ENCODE results near the gene LRRC7. TPM values are rescaled to one million over a fixed set of nuclear protein-coding genes. Genes with fewer than 3 reads are reported as not detected.

Gene LRRC7
- total RNA-seq, 1 experiment from 2014 or later, result not detected

DNA sequence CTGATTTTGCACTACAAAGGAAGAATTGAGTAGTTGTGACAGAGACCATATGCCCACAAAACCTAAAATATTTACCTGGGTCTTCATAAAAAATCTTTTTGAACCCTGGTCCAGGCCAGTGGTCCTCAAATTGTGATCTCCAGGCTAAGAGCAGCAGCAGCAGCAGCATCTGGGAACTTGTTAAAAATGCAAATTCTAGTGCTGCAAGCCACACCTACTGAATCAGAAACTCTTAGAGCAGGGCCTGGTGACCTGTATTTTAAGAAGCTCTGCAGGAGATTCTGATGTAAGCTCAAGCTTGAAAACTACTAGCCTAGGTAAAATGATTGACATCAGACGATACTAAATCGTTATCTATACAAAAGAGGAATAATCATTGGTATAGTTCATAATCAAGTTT lies 112.2 kb downstream of the LRRC7 start:
- Histone ChIP-seq H3K79me2 (ENCODE audit: low read length) (no peaks in the 10 kb centered on the region), H3K4me1 (ENCODE audit: low read length) (no peaks in the 10 kb centered on the region), H4K20me1 (ENCODE audit: insufficient read depth, low read depth, low read length) (no peaks in the 10 kb centered on the region), H3K9ac (ENCODE audit: low read length) (no peak overlapping the region), H3K4me2 (ENCODE audit: low read depth, low read length, poor library complexity, severe bottlenecking) (no peak overlapping the region), H3K9me2 (replicated peaks; ENCODE audit: insufficient read depth, low read length) (no peaks in the 10 kb centered on the region), H3K36me3 (ENCODE audit: insufficient read depth, low read length) (no peaks in the 10 kb centered on the region), H2AFZ (ENCODE audit: low read length) (no peak overlapping the region), H3K27ac (ENCODE audit: low read length) (no peak overlapping the region), H3K9me3 (ENCODE audit: low read length) (no peaks in the 10 kb centered on the region), H3K4me3 (ENCODE audit: low read length) (no peak overlapping the region), H3K27me3 (ENCODE audit: low read length) (no peaks in the 10 kb centered on the region)
- no peak for DNase-seq

DNA sequence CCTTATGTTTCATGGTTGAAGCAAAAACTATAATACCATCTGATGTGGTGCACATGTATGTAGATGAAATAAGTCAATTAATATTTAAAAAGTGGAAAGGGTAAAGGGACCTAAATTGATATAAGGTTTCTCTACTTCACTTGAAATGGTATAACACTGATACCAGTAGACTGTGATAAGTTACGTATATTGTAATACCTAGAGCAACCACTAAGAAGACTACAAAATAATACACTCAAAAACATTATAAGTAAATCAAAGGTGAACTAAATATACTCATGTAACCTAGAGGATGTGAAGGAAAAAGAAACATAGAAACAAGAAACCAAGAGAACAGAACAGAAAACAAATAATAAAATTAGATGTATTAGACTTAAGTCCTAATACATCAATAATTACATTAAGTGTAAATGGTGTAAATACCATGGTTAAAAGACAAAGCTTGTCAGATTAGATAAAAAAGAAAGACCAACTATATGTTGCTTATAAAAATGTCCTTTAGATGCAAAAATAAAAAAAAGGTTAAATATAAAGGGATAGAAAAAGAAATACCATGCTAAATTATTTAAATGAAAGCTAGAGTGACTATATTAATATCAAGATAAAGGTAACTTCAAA lies 118.8 kb downstream of the LRRC7 start:
- Histone ChIP-seq H3K36me3 (ENCODE audit: insufficient read depth, low read length) (no peaks in the 10 kb centered on the region), H3K9ac (ENCODE audit: low read length) (no peak overlapping the region), H3K4me1 (ENCODE audit: low read length) (no peaks in the 10 kb centered on the region), H3K4me3 (ENCODE audit: low read length) (no peak overlapping the region), H2AFZ (ENCODE audit: low read length) (no peak overlapping the region), H3K27me3 (ENCODE audit: low read length) (no peaks in the 10 kb centered on the region), H3K79me2 (ENCODE audit: low read length) (no peaks in the 10 kb centered on the region), H3K9me2 (replicated peaks; ENCODE audit: insufficient read depth, low read length) (no peaks in the 10 kb centered on the region), H3K4me2 (ENCODE audit: low read depth, low read length, poor library complexity, severe bottlenecking) (no peak overlapping the region), H3K9me3 (ENCODE audit: low read length) (no peaks in the 10 kb centered on the region), H4K20me1 (ENCODE audit: insufficient read depth, low read depth, low read length) (no peaks in the 10 kb centered on the region), H3K27ac (ENCODE audit: low read length) (no peak overlapping the region)
- DNase-seq, result no peak

DNA sequence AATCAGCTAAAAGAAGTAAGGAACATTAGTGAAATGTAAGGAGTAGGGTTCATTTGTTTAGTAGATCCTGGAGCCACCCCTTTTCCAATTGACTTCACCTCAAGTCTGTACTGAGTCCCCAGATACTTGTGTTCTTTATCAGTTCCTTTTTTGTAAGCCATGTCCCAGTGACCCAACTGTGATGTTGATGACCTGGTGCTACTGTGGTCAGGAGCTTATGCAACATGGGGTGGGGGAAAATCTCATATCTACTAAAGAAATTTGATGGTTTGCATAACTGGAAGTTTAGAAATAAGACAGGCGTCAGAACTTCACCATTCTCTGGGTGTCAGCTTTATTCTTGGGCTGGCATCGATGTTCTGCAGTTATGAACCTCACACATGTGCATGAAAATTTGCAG lies 120.5 kb downstream of the LRRC7 start:
- Histone ChIP-seq H3K4me1 (ENCODE audit: low read length) (no peaks in the 10 kb centered on the region), H3K27me3 (ENCODE audit: low read length) (no peaks in the 10 kb centered on the region), H3K9me2 (replicated peaks; ENCODE audit: insufficient read depth, low read length) (no peaks in the 10 kb centered on the region), H2AFZ (ENCODE audit: low read length) (no peak overlapping the region), H3K79me2 (ENCODE audit: low read length) (no peaks in the 10 kb centered on the region), H3K4me3 (ENCODE audit: low read length) (no peak overlapping the region), H3K4me2 (ENCODE audit: low read depth, low read length, poor library complexity, severe bottlenecking) (no peak overlapping the region), H3K27ac (ENCODE audit: low read length) (no peak overlapping the region), H3K9me3 (ENCODE audit: low read length) (no peaks in the 10 kb centered on the region), H3K36me3 (ENCODE audit: insufficient read depth, low read length) (no peaks in the 10 kb centered on the region), H4K20me1 (ENCODE audit: insufficient read depth, low read depth, low read length) (no peaks in the 10 kb centered on the region), H3K9ac (ENCODE audit: low read length) (no peak overlapping the region)
- DNase-seq, result no peak

DNA sequence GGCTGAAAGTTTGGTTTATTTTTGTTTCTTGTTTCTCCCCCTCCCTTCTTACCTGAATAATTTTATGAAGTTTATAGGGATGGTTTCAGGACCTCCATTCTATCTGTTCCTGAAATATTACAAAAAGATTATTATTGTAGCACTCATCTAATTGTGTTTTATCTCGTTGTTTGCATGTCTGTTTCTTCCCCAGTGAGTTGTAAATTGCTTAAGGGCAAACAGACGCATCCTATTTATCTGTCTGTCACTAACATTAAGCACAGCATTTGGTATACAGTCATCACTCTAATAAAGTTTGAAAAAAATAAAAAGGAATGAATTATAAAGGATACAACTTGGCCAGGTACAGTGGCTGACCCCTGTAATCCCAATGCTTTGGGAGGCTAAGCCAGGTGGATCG lies 123.5 kb downstream of the LRRC7 start:
- Histone ChIP-seq H3K27me3 (ENCODE audit: low read length) (no peaks in the 10 kb centered on the region), H3K9me3 (ENCODE audit: low read length) (no peaks in the 10 kb centered on the region), H4K20me1 (ENCODE audit: insufficient read depth, low read depth, low read length) (no peaks in the 10 kb centered on the region), H2AFZ (ENCODE audit: low read length) (no peak overlapping the region), H3K9ac (ENCODE audit: low read length) (no peak overlapping the region), H3K27ac (ENCODE audit: low read length) (no peak overlapping the region), H3K4me2 (ENCODE audit: low read depth, low read length, poor library complexity, severe bottlenecking) (no peak overlapping the region), H3K36me3 (ENCODE audit: insufficient read depth, low read length) (no peaks in the 10 kb centered on the region), H3K79me2 (ENCODE audit: low read length) (no peaks in the 10 kb centered on the region), H3K9me2 (replicated peaks; ENCODE audit: insufficient read depth, low read length) (no peaks in the 10 kb centered on the region; the same call in 1 of the 2 replicates), H3K4me1 (ENCODE audit: low read length) (no peaks in the 10 kb centered on the region), H3K4me3 (ENCODE audit: low read length) (no peak overlapping the region)
- DNase-seq, result no peak

DNA sequence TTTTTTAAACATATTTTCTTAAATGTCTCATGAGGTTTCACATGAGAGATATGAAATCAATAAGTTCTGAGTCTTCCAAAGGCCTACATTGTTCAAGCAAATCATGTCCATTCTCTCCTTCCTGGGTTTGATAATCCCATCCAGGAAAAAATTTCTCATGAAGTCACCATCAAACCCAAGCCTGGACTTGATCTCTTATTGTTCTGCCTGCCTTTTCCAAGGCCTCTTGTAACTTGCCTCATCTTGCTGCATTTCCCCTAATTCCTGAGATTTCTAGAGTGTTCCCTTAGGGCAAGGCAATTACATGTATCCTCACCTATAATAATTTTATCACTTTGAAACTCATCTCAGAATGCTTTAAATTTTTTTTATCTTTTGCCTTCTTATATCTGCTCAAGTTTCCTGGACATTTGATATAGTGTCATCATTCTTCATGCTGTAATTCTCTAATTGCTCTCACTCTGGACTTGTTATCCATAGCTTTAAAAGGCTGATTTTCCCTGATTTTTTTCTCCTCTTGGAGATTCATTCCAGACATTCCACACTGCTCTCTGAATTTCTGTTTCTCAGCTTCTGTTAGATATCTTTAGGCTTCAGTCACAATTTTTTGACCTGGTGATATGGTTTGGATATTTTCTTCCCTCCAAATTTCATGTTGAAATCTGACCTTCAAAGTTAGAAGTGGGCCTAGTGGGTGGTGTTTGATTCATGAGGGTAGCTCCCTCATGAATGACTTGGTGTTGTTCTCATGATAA lies 126.4 kb downstream of the LRRC7 start:
- Histone ChIP-seq H4K20me1 (ENCODE audit: insufficient read depth, low read depth, low read length) (no peaks in the 10 kb centered on the region), H3K4me3 (ENCODE audit: low read length) (no peak overlapping the region), H3K9me2 (replicated peaks; ENCODE audit: insufficient read depth, low read length) (no peaks in the 10 kb centered on the region; the same call in 1 of the 2 replicates), H3K9me3 (ENCODE audit: low read length) (no peaks in the 10 kb centered on the region), H3K27ac (ENCODE audit: low read length) (no peak overlapping the region), H3K4me1 (ENCODE audit: low read length) (no peaks in the 10 kb centered on the region), H3K79me2 (ENCODE audit: low read length) (no peaks in the 10 kb centered on the region), H3K27me3 (ENCODE audit: low read length) (no peaks in the 10 kb centered on the region), H3K36me3 (ENCODE audit: insufficient read depth, low read length) (no peaks in the 10 kb centered on the region), H3K4me2 (ENCODE audit: low read depth, low read length, poor library complexity, severe bottlenecking) (no peak overlapping the region), H2AFZ (ENCODE audit: low read length) (no peak overlapping the region), H3K9ac (ENCODE audit: low read length) (no peak overlapping the region)
- no peak for DNase-seq

DNA sequence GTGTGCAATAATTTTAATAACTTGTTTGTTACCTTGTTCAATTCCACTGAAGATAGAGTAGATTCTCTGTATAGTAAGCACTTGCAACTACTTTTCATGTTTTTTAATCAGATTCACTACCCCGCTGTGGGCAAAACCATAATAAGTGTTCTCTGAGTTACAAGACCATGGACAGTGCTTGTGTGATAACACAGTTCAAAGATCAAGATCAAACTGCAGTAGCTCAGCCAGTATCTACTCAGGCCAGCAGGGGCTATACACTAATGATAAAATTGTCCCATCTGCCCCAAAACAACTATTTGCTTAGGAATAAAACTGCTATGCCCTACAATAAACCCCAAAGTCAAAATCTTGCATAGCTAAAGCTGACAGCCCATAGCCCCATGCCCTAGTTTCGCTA lies 129.6 kb downstream of the LRRC7 start:
- DNase-seq, result no peak
- Histone ChIP-seq H3K27me3 (ENCODE audit: low read length) (no peaks in the 10 kb centered on the region), H4K20me1 (ENCODE audit: insufficient read depth, low read depth, low read length) (no peaks in the 10 kb centered on the region), H3K4me2 (ENCODE audit: low read depth, low read length, poor library complexity, severe bottlenecking) (no peak overlapping the region), H2AFZ (ENCODE audit: low read length) (no peak overlapping the region), H3K36me3 (ENCODE audit: insufficient read depth, low read length) (no peaks in the 10 kb centered on the region), H3K4me3 (ENCODE audit: low read length) (no peak overlapping the region), H3K4me1 (ENCODE audit: low read length) (no peaks in the 10 kb centered on the region), H3K9me2 (replicated peaks; ENCODE audit: insufficient read depth, low read length) (no peaks in the 10 kb centered on the region; the same call in 1 of the 2 replicates), H3K27ac (ENCODE audit: low read length) (no peak overlapping the region), H3K79me2 (ENCODE audit: low read length) (no peaks in the 10 kb centered on the region), H3K9me3 (ENCODE audit: low read length) (no peaks in the 10 kb centered on the region), H3K9ac (ENCODE audit: low read length) (no peak overlapping the region)

DNA sequence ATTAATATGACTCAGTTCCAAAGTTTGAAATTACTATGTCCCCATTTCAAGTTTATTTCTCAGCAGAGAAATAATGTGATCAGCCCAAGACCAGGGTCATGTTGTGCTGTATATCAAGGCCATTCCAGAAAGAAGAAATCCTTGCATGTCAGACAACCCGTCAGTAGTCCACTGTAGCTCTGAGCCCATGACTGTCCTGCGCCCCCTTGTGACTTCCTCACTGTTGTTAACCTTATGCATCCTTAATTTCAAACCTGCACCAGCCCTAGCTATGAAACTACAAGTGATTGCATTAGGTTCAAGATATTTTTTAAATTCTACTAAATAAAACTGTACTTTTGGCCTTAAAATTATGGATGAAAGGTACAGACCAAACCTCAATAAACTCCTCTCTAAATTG lies 133.0 kb downstream of the LRRC7 start:
- no peaks in the 10 kb centered on the region for H3K9me3 ChIP-seq (ENCODE audit: low read length)
- no peaks in the 10 kb centered on the region for H3K36me3 ChIP-seq (ENCODE audit: insufficient read depth, low read length)
- peak; percentile 63 for DNase-seq
- H3K9me2 ChIP-seq (replicated peaks; ENCODE audit: insufficient read depth, low read length), result no peaks in the 10 kb centered on the region
- no peak overlapping the region for H3K27ac ChIP-seq (ENCODE audit: low read length)
- no peak overlapping the region for H3K9ac ChIP-seq (ENCODE audit: low read length)
- H3K4me2 ChIP-seq (ENCODE audit: low read depth, low read length, poor library complexity, severe bottlenecking), result no peak overlapping the region
- no peaks in the 10 kb centered on the region for H4K20me1 ChIP-seq (ENCODE audit: insufficient read depth, low read depth, low read length)
- H3K27me3 ChIP-seq (ENCODE audit: low read length), result no peaks in the 10 kb centered on the region
- no peak overlapping the region for H3K4me3 ChIP-seq (ENCODE audit: low read length)
- H3K79me2 ChIP-seq (ENCODE audit: low read length), result no peaks in the 10 kb centered on the region
- H2AFZ ChIP-seq (ENCODE audit: low read length), result no peak overlapping the region
- no peaks in the 10 kb centered on the region for H3K4me1 ChIP-seq (ENCODE audit: low read length)

DNA sequence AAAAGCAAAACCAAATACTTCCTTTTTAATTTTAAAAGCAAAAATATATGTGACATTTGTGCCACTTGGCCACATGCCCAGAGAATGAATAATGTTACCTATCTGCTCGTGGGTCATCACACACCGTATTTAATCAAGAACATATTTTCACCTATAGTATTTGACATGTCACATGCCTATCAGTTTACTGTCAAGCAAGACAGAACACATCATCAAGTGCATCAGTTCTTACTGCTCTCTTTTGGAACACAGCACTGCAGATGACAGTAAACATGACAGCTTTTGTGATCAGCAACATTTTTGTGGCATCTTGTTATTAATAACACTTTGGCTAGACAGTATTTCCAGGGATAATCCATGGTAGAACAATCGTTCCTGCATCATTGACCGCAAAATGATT lies 134.4 kb downstream of the LRRC7 start:
- no peaks in the 10 kb centered on the region for H3K9me2 ChIP-seq (replicated peaks; ENCODE audit: insufficient read depth, low read length)
- no peak for DNase-seq
- H3K9me3 ChIP-seq (ENCODE audit: low read length), result no peaks in the 10 kb centered on the region
- H3K36me3 ChIP-seq (ENCODE audit: insufficient read depth, low read length), result no peaks in the 10 kb centered on the region
- H3K4me1 ChIP-seq (ENCODE audit: low read length), result no peaks in the 10 kb centered on the region
- H2AFZ ChIP-seq (ENCODE audit: low read length), result no peak overlapping the region
- no peak overlapping the region for H3K4me3 ChIP-seq (ENCODE audit: low read length)
- H3K79me2 ChIP-seq (ENCODE audit: low read length), result no peaks in the 10 kb centered on the region
- H4K20me1 ChIP-seq (ENCODE audit: insufficient read depth, low read depth, low read length), result no peaks in the 10 kb centered on the region
- H3K27me3 ChIP-seq (ENCODE audit: low read length), result no peaks in the 10 kb centered on the region
- no peak overlapping the region for H3K27ac ChIP-seq (ENCODE audit: low read length)
- H3K9ac ChIP-seq (ENCODE audit: low read length), result no peak overlapping the region
- H3K4me2 ChIP-seq (ENCODE audit: low read depth, low read length, poor library complexity, severe bottlenecking), result no peak overlapping the region

Data from Karpas-422 (cell line).